ENCODE results near the gene CDK17.

CDK17 gene

GRCh38 chr12:96311191-96311590 lies 89.0 kb downstream of the CDK17 start:
- DNase-seq = no peak

- DNase-seq = no peak
Measured at GRCh38 chr12:96310067-96310466, 90.2 kb downstream of the CDK17 start.

DNA sequence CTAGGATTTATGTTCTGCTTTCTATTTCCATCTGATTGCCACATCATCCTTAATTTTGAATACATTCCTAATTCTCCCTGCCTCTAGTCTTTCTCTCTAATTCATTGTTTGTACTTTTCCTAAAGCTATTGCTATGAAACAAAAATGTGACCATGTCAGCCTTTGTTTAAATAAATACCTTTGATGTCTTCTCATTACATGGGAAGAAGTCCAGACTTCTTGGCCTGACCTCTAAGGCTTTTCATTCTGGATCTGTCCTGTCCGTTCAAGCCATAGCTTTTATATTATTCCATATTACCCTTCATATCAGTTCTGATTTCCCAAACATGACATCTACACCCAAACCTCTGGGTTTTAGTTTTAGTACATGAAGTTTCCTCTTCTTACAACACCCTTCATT lies 91.4 kb downstream of the CDK17 start:
- DNase-seq = no peak

- no peak for DNase-seq
Measured at GRCh38 chr12:96305665-96306064, 94.6 kb downstream of the CDK17 start.

- DNase-seq = no peak
Measured at GRCh38 chr12:96303653-96304052, 96.6 kb downstream of the CDK17 start.

- no peak for DNase-seq
Measured at GRCh38 chr12:96302687-96303310, 97.4 kb downstream of the CDK17 start.

DNA sequence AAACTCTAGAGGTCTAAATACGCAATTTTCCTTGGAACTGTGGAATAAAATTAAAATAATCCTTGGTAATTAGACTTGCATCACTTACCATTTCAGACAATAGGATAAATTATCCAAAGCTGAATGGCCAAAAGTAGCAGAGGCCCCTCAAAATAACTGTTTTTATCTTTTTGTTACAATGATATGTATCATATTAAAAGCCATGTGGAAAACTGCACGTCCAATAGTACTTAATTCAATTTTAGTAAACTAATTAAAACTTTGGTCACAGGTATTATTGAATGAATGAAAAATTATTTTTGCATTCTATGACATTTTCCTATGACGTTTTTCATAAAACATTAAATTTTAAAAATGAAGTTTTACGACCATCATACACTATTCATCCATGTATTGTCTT lies 98.5 kb downstream of the CDK17 start:
- no peak for DNase-seq

- DNase-seq = no peak
Measured at GRCh38 chr12:96300064-96300463, 100.2 kb downstream of the CDK17 start.

DNA sequence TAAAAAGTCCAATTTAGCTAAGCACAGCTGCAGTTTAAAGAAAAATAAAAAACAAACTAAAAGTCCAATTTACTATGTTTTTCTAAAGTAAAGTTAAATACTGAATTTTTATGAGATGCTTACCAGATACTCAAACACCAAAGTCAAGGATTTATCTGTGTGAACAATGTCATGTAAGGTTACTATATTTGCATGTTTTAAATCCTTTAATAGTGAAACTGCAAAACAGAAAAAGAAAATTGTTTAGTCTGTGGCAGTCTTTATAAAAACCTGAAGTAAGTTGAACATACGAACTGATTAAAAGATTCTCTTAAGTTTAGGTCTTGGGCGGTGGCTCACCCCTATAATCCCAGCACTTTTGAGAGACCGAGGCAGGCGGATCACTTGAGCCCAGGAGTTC lies 102.7 kb downstream of the CDK17 start:
- DNase-seq = no peak

DNA sequence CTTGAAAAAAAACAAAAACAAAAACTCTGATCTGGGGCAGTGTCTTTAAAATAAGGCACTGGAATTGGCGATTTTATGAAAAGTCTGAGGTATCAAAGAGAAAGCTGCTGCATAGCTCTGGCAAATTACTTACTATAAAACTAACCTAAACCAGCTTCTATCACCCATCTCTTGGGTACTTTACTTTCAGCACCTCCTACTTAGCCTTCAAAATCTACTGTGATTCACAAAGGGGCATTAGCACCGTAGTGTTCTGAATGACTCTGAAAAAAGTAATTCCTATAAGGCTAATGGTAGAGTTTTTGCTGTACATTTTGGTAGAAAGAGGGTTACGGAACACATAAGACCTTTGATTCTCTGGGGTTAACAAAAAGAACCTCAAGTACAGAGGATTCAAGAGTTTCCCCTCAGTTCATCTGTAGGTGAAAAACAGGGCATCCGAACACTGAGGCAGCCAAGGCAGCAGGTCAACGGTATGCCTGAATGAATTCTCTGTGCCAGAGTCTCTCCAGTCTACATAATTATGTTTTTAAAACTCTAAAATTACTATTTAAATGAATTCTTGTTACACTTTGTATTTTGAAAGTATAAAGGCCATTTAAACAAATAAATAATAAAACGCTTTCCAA lies 104.6 kb downstream of the CDK17 start:
- DNase-seq = no peak

DNA sequence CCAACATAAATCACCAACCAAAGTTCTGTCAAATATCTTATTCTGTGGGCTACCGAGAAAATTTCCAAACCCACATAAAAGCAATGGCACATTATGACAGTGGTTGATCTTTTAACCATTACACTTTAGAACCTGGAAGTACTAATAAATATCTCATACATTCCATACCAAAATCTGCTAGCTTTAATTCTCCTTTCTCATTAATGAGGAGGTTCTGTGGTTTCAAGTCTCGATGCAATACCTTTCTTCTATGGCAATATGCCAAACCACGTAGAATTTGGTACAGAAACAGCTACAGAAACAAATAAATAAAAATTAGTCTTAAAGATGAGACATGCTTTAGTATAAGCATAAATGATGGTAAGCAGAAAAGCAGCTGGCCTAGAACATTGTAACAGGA lies 105.4 kb downstream of the CDK17 start:
- no peak for DNase-seq

DNA sequence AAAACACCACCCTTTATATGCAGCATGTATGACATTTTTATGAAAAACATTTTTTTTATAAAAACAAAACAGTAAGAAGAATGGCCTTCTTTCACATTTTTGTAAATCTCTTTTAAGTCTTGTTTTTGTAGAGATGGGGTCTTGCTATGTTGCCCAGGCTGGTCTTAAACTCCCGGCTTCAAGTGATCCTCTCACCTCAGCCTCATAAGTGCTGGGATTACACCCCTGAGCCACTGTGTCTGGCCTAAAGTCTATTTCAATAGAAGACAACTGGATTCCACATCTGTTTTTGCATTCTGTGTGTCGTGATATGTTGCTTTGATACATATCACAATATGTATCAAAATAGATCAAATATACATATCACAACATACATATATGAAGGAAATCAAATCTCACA lies 107.1 kb downstream of the CDK17 start:
- DNase-seq = no peak

DNA sequence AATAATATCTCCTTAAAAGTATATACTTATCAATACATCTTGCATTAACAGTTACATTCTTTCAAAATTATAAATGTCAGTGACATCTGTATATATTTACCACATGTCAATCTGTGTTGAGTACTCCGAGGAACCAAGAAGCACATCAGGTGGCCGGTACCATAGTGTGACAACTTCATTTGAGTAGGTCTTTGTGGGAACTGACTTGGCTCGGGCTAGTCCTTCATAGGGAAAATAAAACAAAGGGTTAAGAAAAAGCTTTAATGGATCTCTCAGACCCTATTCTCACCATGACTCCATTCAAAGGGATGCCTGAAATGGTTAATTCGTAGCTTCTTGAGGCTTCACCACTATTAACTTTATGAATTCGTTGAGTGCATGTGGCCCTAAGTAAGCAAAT lies 111.2 kb downstream of the CDK17 start:
- DNase-seq = no peak

DNA sequence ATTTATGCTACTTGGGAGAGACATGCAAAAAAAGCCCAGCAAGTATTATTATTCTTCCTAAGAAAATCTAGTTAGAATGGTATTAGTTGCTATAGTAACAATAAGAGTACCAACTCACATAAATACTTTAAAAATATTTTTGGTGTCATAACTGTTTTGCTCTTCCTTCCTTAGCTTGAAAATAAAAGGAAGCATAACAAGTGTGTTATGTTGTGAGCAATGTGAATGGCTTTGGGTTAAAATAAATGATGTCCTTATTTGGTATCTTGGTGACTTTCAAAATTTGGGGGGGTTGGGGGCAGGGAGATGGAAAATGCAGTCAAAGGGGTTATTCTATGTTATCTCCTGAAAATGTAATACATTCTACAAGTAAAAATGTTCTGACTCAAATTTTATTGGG lies 115.1 kb downstream of the CDK17 start:
- DNase-seq = no peak

- no peak for DNase-seq
Measured at GRCh38 chr12:96274331-96274730, 125.9 kb downstream of the CDK17 start.

DNA sequence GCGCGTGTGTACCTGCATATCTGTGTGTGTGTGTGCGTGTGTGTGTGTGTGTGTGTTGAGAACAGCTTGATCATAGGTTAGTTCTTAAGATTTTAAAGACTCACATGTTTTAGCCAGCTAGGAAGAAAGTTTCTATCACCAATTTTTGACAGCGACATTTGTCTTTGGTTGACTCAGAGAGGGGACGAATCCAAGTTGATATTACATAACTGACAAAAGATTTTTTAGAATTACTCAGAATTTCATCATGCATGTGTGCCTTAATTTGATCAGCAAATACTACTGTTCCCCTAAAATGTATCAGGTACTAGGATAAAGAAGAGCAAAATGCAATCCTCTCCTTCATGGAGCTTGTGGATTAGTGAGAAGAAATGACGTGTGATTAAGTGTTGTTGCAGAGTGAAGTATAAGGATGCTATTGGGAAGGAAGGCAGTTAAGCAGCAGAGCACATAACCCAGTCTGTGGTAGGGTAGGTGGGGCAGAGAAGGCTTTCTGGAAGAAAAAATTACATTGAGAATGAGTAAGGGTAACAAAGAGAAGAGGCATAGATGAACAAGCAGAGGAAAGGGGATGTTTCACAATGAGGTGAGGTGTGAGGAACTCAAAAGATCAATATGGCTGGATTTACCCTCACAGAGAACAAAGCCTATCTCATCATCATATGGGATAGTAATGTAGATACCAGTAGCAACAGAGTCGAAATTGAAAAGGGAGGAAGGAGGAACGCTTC lies 128.6 kb downstream of the CDK17 start:
- DNase-seq = no peak

DNA sequence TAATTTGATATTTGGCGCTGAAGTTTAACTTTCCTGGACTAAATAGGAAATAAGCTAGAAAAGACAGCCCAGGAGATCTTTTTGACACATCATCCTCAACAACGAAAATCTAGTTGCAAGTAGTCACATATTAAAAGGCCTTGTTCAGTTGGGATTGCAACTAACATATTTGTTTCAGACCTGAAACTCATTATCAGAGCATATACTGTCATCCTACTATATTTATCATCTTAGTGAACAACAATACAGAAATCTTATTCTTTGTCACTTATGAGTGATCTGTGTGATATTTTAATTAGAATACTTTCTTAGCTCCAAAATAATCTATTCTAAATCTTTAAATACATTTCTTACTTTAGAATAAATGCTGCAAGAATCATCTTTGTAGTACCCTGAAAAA lies 134.0 kb downstream of the CDK17 start:
- no peak for DNase-seq

- DNase-seq = no peak
Measured at GRCh38 chr12:96265836-96266235, 134.4 kb downstream of the CDK17 start.

DNA sequence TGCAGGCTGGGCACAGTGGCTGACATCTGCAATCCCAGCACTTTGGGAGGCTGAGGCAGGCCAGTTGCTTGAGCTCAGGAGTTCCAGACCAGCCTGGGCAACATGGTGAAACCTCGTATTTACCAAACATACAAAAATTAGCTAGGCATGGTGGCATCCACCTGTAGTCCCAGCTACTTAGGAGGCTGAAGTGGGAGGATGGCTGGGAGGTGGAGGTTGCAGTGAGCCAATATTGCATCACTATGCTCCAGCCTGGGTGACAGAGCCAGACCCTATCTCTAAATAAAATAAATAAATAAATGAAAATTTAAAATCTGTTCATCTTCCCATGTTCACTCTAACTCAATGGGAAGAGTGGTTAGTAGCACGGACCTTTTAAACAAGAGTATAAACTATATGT lies 134.8 kb downstream of the CDK17 start:
- DNase-seq = no peak

- DNase-seq = no peak
Measured at GRCh38 chr12:96263449-96263902, 136.8 kb downstream of the CDK17 start.

- no peak for DNase-seq
Measured at GRCh38 chr12:96261557-96261956, 138.7 kb downstream of the CDK17 start.

DNA sequence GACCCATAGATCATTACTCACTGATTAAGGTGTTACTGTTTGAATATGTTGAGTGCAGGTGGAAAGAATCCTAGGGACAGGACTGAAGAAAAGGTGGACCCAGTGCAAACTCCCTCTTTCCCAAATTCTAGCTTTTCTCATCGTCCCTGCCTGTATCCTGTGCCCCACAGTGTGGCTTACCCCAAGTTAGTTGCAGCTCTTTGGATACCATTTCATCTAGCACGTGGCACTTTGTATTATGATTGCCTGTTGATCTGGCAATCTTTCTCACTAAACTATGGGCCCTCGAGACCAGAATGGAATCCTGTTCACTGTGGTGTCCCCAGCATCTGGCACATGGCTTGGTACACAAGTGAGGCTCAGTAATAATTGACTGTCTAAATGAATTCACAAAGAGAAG lies 139.6 kb downstream of the CDK17 start:
- no peak for DNase-seq

GRCh38 chr12:96260231-96260630 lies 140.0 kb downstream of the CDK17 start:
- no peak for DNase-seq
